PC-9 (cell line): ENCODE measurements around the gene RPS6KA5. TPM values are rescaled to one million over a fixed set of nuclear protein-coding genes. Genes with fewer than 3 reads are reported as not detected.

Experiments used
- BruUV-seq: library from RNA; stranded (reverse); fragments of 400-500 nt; replicated peaks from 2 replicates; lab custom pipeline; 2021; lab: Mats Ljungman, UMichigan
- CTCF ChIA-PET: fragments of 300-600 bp; sonication (Branson Sonifier 250); formaldehyde crosslinking; loops from one replicate; lab custom pipeline; 2022; ENCODE audit warnings: antibody characterized with exemption; lab: Charles Lee
- POLR2A ChIA-PET: fragments of 300-600 bp; sonication (Branson Sonifier 250); formaldehyde crosslinking; loops from one replicate; lab custom pipeline; 2022; ENCODE audit warnings: antibody characterized with exemption; ENCODE audit not compliant: unreplicated experiment; lab: Charles Lee
- DNase-seq, 2 experiments: peaks; one replicate each; pipeline versions ENCODE4 v3.0.0 to v3.0.0-alpha.2; 2015 to 2022; ENCODE audit warnings: mixed read lengths in 1 of 2
- H2AFZ ChIP-seq: fragments of 200-600 bp; sonication (generic); 2 replicates; pipeline ENCODE4 v1.8.1; 2017; ENCODE audit warnings: antibody characterized with exemption
- H3F3A ChIP-seq: fragments of 200-600 bp; sonication (generic); 2 replicates; pipeline ENCODE4 v1.8.1; 2017; ENCODE audit warnings: antibody characterized with exemption, mild to moderate bottlenecking, low read depth; ENCODE audit not compliant: insufficient read depth
- H3K27ac ChIP-seq: fragments of 200-600 bp; sonication (generic); 2 replicates; pipeline ENCODE4 v1.6.1; 2016; ENCODE audit warnings: mixed run types
- H3K27me3 ChIP-seq: fragments of 200-600 bp; sonication (generic); 2 replicates; pipeline ENCODE4 v1.6.1; 2016; ENCODE audit warnings: low read depth, mixed run types; ENCODE audit not compliant: insufficient read depth
- H3K36me3 ChIP-seq: fragments of 200-600 bp; sonication (generic); 2 replicates; pipeline ENCODE4 v1.6.1; 2016; ENCODE audit warnings: low read depth, mixed run types
- H3K4me1 ChIP-seq: fragments of 200-600 bp; sonication (generic); replicated peaks from 2 replicates; pipeline ENCODE4 v1.6.1; 2016; ENCODE audit warnings: mixed run types; ENCODE audit not compliant: insufficient read depth
- H3K4me2 ChIP-seq: fragments of 200-600 bp; sonication (generic); 2 replicates; pipeline ENCODE4 v1.6.1; 2017; ENCODE audit warnings: mixed run types
- H3K4me3 ChIP-seq: fragments of 200-600 bp; sonication (generic); 2 replicates; pipeline ENCODE4 v1.6.1; 2016; ENCODE audit warnings: mixed run types
- H3K79me2 ChIP-seq: fragments of 200-600 bp; sonication (generic); 2 replicates; pipeline ENCODE4 v1.6.1; 2017; ENCODE audit warnings: low read depth, mixed run types
- H3K9me2 ChIP-seq: fragments of 200-600 bp; sonication (generic); 2 replicates; pipeline ENCODE4 v1.8.1; 2017; ENCODE audit warnings: mild to moderate bottlenecking; ENCODE audit not compliant: insufficient read depth
- H3K9me3 ChIP-seq: fragments of 200-600 bp; sonication (generic); 2 replicates; pipeline ENCODE4 v1.8.1; 2016; ENCODE audit warnings: low read depth; ENCODE audit not compliant: insufficient read depth
- H4K20me1 ChIP-seq: fragments of 200-600 bp; sonication (generic); 2 replicates; pipeline ENCODE4 v1.8.1; 2017; ENCODE audit not compliant: insufficient read depth
- EZH2 ChIP-seq: fragments of 200-600 bp; sonication (generic); IDR thresholded peaks from 2 replicates; pipeline ENCODE4 v1.8.0; 2017; ENCODE audit warnings: antibody characterized with exemption, low read depth
- intact Hi-C: fragments of 100-400 bp; cut with micrococcal nuclease; formaldehyde crosslinking; loops from one replicate; pipeline ENCODE4 v1.10.0; 2022; ENCODE audit not compliant: unreplicated experiment
- total RNA-seq: library from RNA; stranded (reverse); gene quantifications from 2 replicates; pipeline ENCODE4 v1.2.3, GENCODE V29; 2021
- TF ChIP-seq, protein P1 (sequence below): fragments of 200-600 bp; sonication (generic); conservative IDR thresholded peaks from 2 replicates; pipeline ENCODE4 v1.6.1; 2017; ENCODE audit warnings: mixed run types, antibody characterized with exemption, mild to moderate bottlenecking, moderate library complexity

Gene RPS6KA5
- total RNA-seq, 1 experiment from 2014 or later: 3.5 TPM

DNA sequence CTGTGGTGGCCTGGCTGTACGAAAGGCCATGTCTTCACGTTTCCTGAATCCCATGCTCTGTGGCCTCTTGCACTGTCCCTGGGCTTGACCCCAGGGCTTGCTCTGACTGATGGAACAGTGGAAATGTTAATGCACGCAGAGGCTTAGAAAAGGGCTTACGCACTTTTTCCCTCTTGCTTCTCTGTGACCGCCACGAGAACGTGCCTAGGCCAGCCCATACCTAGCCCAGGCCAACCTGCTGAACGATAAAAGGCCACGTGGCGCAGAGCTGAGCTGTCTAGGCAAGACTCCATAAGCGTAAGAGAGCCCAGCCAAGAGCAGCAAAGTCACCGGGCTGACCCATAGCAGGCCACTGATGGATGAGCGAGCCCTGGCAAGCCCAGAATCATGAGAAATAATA, 262.5 kb downstream of the RPS6KA5 start:
- intact Hi-C loops: no loop called here
- H3K4me1 ChIP-seq: no peaks in the 10 kb centered on the region; the same call in 1 of the 2 replicates
- no peaks in the 10 kb centered on the region for H3K9me2 ChIP-seq
- CTCF ChIA-PET: no interaction called here
- H3K36me3 ChIP-seq: no peaks in the 10 kb centered on the region
- no peak overlapping the region for H3K27ac ChIP-seq
- H4K20me1 ChIP-seq: no peaks in the 10 kb centered on the region
- TF ChIP-seq EZH2: no peak
- TF ChIP-seq, protein P1, sequence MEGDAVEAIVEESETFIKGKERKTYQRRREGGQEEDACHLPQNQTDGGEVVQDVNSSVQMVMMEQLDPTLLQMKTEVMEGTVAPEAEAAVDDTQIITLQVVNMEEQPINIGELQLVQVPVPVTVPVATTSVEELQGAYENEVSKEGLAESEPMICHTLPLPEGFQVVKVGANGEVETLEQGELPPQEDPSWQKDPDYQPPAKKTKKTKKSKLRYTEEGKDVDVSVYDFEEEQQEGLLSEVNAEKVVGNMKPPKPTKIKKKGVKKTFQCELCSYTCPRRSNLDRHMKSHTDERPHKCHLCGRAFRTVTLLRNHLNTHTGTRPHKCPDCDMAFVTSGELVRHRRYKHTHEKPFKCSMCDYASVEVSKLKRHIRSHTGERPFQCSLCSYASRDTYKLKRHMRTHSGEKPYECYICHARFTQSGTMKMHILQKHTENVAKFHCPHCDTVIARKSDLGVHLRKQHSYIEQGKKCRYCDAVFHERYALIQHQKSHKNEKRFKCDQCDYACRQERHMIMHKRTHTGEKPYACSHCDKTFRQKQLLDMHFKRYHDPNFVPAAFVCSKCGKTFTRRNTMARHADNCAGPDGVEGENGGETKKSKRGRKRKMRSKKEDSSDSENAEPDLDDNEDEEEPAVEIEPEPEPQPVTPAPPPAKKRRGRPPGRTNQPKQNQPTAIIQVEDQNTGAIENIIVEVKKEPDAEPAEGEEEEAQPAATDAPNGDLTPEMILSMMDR: no peak
- no peaks in the 10 kb centered on the region for H3F3A ChIP-seq
- H3K27me3 ChIP-seq: no peaks in the 10 kb centered on the region
- no peak overlapping the region for H2AFZ ChIP-seq
- POLR2A ChIA-PET: no interaction called here
- no peak overlapping the region for H3K4me2 ChIP-seq
- H3K4me3 ChIP-seq: no peak overlapping the region
- no TSS peak for BruUV-seq
- DNase-seq: no peak
- no peaks in the 10 kb centered on the region for H3K79me2 ChIP-seq
- H3K9me3 ChIP-seq: no peaks in the 10 kb centered on the region

Other genes starting within 250 kb of the RPS6KA5 start
- gene TTC7B, start 244.2 kb downstream of the RPS6KA5 start, total RNA-seq: 6.8 and 8.9 TPM in 2 replicates
- 14.4 and 15.9 TPM in 2 replicates for gene DGLUCY, start 53.4 kb upstream of the RPS6KA5 start, total RNA-seq
- not detected in 2 replicates for gene GPR68, start 184.1 kb upstream of the RPS6KA5 start, total RNA-seq